ENCODE measurements around the gene MRPL32. TPM values are rescaled to one million over a fixed set of nuclear protein-coding genes. Genes with fewer than 3 reads are reported as not detected.

The MRPL32 gene
- total and polyA plus RNA-seq, 2 of the 13 experiments (the other 11 are each of a cell fraction or from before 2014, with no cell fraction given) = 39.0 to 81.2 TPM

GRCh38 chr7:42986213-42986612 is 54.0 kb downstream of the MRPL32 start (continued):
- TF ChIP-seq SOX13 (IDR thresholded peaks at IDR 0.05) = no peak
- TF ChIP-seq SOX13 (CRISPR knock-in tag; conservative IDR thresholded peaks at IDR 0.05 in 1 of 2, IDR thresholded peaks at IDR 0.05 in 1 of 2) = no peak
- no peak for TF ChIP-seq CREB3 (CRISPR knock-in tag; IDR thresholded peaks at IDR 0.05)

GRCh38 chr7:42986781-42987248 is 54.6 kb downstream of the MRPL32 start:
- H3K36me3 ChIP-seq (replicated peaks in 1 of 2; ENCODE audit: control insufficient read depth in 1 of 2, insufficient read depth in 2 of 2, low read length in 2 of 2) = no peaks in the 10 kb centered on the region
- H3K9ac ChIP-seq (ENCODE audit: insufficient read depth, low read depth, low read length) = no peak overlapping the region
- intact Hi-C loops (cut with micrococcal nuclease; ENCODE audit: unreplicated experiment) (no loop called here), in situ Hi-C loops (cut with HindIII; ENCODE audit: extremely low pct_ligation_motif_present, low pct_unique_long_range_greater_than_20kb) (no loop called here)
- POLR2A ChIA-PET = no interaction called here
- no peaks in the 10 kb centered on the region for H3K79me2 ChIP-seq (ENCODE audit: insufficient read depth, low read length)
- H4K20me1 ChIP-seq (ENCODE audit: insufficient read depth, low read length) = no peaks in the 10 kb centered on the region
- no peak overlapping the region for H3K4me3 ChIP-seq (replicated peaks in 1 of 3; ENCODE audit: insufficient read depth in 1 of 3, low read depth in 2 of 3, low read length in 3 of 3)
- H3K27me3 ChIP-seq (ENCODE audit: control insufficient read depth in 1 of 2, insufficient read depth in 2 of 2, low read length in 2 of 2) = no peaks in the 10 kb centered on the region
- H3K27ac ChIP-seq (ENCODE audit: extremely low read length, insufficient read depth, low read length) = no peak overlapping the region
- FAIRE-seq (no peak), DNase-seq (ENCODE audit: low spot score) (no peak), ATAC-seq (no peak)
- CTCF ChIA-PET (ENCODE audit: low intra/inter-chr PET ratio, low total read pairs) = no interaction called here
- BruUV-seq (replicated peaks) = no TSS peak
- H3K4me2 ChIP-seq (ENCODE audit: low read depth, low read length) = no peak overlapping the region
- H3K4me1 ChIP-seq (ENCODE audit: insufficient read depth, low read length) = peaks cover 19% of the 10 kb centered on the region
- H3K9me3 ChIP-seq (ENCODE audit: low read length) = peaks cover 5% of the 10 kb centered on the region; the same call in 1 of the 2 replicates
- no peak overlapping the region for H2AFZ ChIP-seq (ENCODE audit: low read length)
- WGBS (ENCODE audit: low lambda C conversion rate) = 3% methylated on average over 1 of the region's 1 CpG
- no peak for TF ChIP-seq BRF2 (CRISPR knock-in tag; IDR thresholded peaks at IDR 0.05)
- TF ChIP-seq GMEB1 (CRISPR knock-in tag; IDR thresholded peaks at IDR 0.05; ENCODE audit: borderline replicate concordance) = no peak
- no peak for TF ChIP-seq ZNF484 (CRISPR knock-in tag; IDR thresholded peaks at IDR 0.05; ENCODE audit: borderline replicate concordance, low read depth)
- no peak for TF ChIP-seq NFAT5 (CRISPR knock-in tag; IDR thresholded peaks at IDR 0.05)
- TF ChIP-seq ZNF513 (CRISPR knock-in tag; conservative IDR thresholded peaks at IDR 0.05) = no peak
- no peak for TF ChIP-seq ZNF552 (CRISPR knock-in tag; IDR thresholded peaks at IDR 0.05; ENCODE audit: borderline replicate concordance)
- TF ChIP-seq SIN3A (IDR thresholded peaks at IDR 0.05; ENCODE audit: borderline replicate concordance, low read depth, low read length) = no peak
- no peak for TF ChIP-seq ZNF138 (CRISPR knock-in tag; IDR thresholded peaks at IDR 0.05; ENCODE audit: low read depth)
